HG03066 (cell line): Measurements from ENCODE around the gene EPB41L5.
"Not testable (repeated sequence)": the region's sequence is repeated elsewhere in the genome, so short reads cannot be mapped to it uniquely, and the experiment has no call there.

Experiments
- ATAC-seq: cut with Tn5 transposase; IDR thresholded peaks from one replicate; pipeline ENCODE4 v1.9.1; 2021; ENCODE audit warnings: low read depth; ENCODE audit not compliant: unreplicated experiment

EPB41L5 gene

DNA sequence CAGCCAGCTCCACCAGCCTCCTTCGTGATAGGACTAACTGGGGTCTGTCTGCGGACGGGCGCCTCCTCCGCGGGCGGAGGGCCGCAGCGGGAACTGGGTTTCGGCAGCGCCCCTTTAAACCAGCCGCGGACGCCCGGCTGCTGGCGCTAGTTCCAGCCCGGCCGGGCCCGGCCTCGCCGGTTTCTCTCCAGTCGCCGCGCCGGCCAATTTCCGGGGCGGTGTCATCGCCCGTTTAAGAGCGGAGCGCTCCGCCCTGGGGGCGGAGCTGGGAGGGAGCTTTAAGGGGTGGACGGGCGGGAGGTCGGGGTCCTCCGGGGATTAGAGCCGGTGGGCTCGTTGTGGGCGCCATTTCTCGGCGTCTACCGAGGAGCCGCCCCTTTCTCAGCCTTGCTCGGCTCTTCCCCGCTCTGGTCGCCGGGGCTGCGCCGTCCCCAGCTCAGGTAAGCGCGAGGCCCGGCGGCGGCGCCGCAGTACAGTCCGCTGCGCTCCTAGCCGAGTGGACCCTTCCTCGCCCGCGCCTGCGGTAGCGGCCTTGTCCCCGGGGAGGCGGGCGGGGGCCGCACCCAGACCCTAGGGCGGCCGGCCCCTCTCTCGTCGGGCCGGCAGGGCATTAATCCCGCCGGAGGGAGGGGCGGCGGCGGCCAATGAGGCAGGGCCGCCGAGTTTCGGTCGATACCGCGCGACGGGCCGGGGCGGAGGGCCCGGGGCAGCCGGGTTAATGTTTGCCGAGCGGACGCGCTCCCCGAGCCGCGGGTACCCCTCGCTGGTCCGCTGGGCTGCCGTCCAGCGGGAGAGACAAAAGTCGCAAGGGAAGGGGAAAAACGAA lies at the start of gene EPB41L5:
Gene EPB41L5 (plus strand): TSS at position 307 of the 826 bp plus-strand sequence. CDS start 6,008 bp downstream, outside the sequence.
- ATAC-seq, result peak; percentile 82

DNA sequence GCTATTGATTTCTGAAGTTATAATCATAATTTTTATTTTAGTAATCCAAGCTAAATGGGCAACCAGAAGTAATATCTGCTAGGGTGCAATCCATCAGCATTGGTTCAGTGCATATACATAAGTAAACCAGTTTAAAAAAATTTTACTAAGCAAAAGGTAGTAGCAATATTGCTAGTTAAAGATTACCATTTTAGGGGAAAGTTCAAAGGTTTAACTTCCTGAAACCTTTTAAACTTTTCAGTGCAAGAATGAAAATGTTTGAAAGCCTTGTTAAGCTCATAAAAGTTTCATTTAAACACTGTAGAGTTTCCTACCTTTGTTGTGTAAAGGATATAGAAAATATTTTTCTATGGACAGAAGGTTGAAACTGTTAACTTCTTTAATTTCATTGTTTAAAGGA lies 31.0 kb upstream of the EPB41L5 start:
- ATAC-seq, result no peak

GRCh38 chr2:119982506-119982905 lies 30.4 kb upstream of the EPB41L5 start:
- no peak for ATAC-seq

GRCh38 chr2:119983108-119983507 lies 29.8 kb upstream of the EPB41L5 start:
- ATAC-seq, result no peak

DNA sequence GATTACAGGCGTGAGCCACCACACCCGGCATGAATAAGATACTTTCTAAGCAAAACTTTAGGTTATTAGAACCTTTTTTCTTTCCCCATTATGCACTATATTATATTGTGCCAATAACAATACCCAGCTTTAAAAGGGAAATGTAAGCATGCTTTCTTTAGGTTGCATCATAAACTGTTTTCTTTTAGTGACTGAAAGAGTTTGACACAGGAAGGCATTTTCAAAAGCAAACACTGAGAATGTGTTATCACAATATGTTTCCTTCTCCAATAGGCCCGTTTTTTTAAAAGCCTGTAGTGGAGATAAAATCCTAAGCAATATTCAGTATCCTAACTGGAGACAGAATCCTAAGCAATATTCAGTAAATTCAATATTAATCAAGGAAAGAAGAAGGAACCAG lies 16.7 kb upstream of the EPB41L5 start:
- no peak for ATAC-seq

DNA sequence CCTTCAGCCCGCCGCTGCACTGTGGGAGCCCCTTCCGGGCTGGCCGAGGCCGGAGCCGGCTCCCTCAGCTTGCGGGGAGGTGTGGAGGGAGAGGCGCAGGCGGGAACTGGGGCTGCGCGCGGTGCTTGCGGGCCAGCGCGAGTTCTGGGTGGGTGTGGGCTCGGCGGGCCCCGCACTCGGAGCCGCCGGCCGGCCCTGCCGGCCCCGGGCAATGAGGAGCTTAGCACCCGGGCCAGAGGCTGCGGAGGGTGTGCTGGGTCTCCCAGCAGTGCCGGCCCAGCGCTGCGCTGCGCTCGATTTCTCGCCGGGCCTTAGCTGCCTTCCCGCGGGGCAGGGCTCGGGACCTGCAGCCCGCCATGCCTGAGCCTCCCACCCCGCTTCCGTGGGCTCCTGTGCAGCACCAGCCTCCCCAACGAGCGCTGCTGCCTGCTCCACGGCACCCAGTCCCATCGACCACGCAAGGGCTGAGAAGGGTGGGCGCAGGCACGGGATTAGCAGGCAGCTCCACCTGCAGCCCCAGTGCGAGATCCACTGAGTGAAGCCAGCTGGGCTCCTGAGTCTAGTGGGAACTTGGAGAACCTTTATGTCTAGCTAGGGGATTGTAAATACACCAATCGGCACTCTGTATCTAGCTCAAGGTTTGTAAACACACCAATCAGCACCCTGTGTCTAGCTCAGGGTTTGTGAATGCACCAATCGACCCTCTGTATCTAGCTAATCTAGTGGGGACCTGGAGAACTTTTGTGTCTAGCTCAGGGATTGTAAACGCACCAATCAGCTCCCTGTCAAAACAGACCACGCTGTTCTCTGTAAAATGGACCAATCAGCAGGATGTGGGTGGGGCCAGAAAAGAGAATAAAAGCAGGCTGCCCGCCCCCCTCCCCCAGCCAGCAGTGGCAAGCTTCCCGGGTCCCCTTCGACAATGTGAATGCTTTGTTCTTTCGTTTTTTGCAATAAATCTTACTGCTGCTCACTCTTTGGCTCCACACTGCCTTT lies 15.7 kb upstream of the EPB41L5 start:
- ATAC-seq, result not testable (repeated sequence)

- ATAC-seq, result no peak
Measured at GRCh38 chr2:120001471-120001870, 11.4 kb upstream of the EPB41L5 start.

- no peak for ATAC-seq
Measured at GRCh38 chr2:120004254-120004653, 8.6 kb upstream of the EPB41L5 start.

- peak; percentile 84 for ATAC-seq
Measured at GRCh38 chr2:120005834-120006521, 6.9 kb upstream of the EPB41L5 start.

- no peak for ATAC-seq
Measured at GRCh38 chr2:120007851-120008250, 5.0 kb upstream of the EPB41L5 start.

DNA sequence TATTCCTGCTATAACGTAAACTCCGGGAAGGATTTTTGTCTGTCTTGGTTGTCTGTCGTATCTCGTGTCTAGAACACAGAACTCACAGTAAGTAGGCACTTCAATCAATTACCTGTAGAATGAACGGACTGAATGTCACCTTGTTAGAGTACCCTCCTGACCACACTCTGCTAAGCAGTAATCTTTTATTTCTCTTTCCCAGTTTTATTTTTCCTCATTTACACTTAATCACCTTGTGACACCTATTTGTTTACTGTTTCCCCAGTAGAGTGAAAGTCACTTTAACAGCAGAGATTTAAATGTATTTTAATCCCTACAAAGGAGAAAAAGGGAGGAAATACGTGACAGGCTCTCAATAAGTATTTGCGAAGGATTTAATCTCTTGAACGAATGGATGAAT lies 514 bp upstream of the EPB41L5 start:
- no peak for ATAC-seq

GRCh38 chr2:120013597-120014223 lies 833 bp downstream of the EPB41L5 start:
- ATAC-seq, result no peak

GRCh38 chr2:120014226-120014980 lies 1.5 kb downstream of the EPB41L5 start:
- ATAC-seq, result no peak

GRCh38 chr2:120016800-120017199 lies 3.9 kb downstream of the EPB41L5 start:
- no peak for ATAC-seq

- no peak for ATAC-seq
Measured at GRCh38 chr2:120017201-120017600, 4.3 kb downstream of the EPB41L5 start.

DNA sequence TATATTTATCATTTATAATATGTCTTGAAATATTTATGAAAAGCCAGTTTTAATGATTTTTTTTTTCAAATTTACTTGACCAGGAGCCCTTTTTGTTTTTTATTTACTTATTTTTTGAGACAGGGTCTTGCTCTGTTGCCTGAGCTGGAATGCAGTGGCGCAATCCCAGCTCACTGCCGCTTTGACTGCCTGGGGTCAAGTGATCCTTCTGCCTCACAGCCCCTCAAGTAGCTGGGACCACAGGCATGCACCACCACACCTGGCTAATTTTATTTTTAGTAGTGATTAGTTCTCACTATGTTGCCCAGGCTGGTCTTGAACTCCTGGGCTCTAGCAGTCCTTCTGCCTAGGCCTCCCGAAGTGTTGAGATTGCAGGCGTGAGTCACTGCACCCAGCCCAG lies 5.7 kb downstream of the EPB41L5 start:
- ATAC-seq, result no peak

DNA sequence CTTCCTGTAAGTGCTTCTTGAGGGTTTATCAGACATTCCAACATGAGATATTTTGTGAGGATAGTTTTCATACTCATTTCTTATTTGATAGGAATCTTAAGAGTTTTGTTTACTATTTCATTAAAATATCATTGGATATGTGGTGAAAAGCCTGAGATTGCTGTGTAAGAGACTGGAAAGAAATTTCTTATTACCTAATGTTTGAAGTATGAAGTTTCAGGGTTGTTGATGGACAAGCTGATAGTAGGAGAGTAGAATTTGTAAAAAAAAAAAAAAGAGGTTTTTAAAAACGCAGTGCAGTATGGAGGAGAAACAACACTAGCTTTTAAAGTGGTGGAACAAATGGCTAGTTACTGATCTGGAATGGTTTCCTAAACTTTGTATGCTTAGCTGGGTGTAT lies 7.7 kb downstream of the EPB41L5 start:
- ATAC-seq, result no peak

GRCh38 chr2:120022505-120022904 lies 9.6 kb downstream of the EPB41L5 start:
- not testable (repeated sequence) for ATAC-seq

DNA sequence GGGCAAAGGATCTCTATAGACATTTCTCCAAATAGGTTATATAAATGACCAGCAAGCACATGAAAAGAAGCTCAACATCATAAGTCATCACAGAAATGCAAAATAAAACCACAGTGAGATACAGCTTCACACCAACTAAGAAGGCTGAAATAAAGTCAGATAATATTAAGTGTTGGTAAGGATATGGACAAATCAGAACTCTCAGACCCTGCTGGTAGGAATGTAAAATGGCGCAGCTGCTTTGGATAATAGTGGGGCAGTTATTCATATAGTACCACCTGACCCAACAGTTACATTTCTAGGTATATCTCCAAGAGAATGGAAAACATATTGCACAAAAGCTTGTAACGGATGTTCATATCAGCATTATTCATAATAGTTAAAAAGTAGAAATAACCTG lies 14.0 kb downstream of the EPB41L5 start:
- ATAC-seq, result no peak

- ATAC-seq, result no peak
Measured at GRCh38 chr2:120028795-120029194, 15.9 kb downstream of the EPB41L5 start.
